Large intestine (tissue), 3 donors: ENCODE data around the gene ARHGEF26. TPM values are rescaled to one million over a fixed set of nuclear protein-coding genes. Genes with fewer than 3 reads are reported as not detected.

Source experiments
- DNase-seq, 2 donors: peaks; one replicate each; pipeline versions ENCODE4 v3.0.0 to v3.0.0-alpha.2; 2013
- H3K27ac ChIP-seq: one replicate; pipeline ENCODE4 v1.5.1; 2013; ENCODE audit warnings: low read length
- H3K27me3 ChIP-seq: 2 replicates; pipeline ENCODE4 v1.6.1; 2013; ENCODE audit warnings: low read length; ENCODE audit not compliant: control insufficient read depth, insufficient read depth
- H3K36me3 ChIP-seq: 2 replicates; pipeline ENCODE4 v1.6.1; 2013; ENCODE audit warnings: low read length; ENCODE audit not compliant: control insufficient read depth, insufficient read depth
- H3K4me1 ChIP-seq: one replicate; pipeline ENCODE4 v1.6.1; 2013; ENCODE audit warnings: low read length; ENCODE audit not compliant: control insufficient read depth, insufficient read depth
- H3K4me3 ChIP-seq: one replicate; pipeline ENCODE4 v1.5.1; 2013; ENCODE audit warnings: low read length
- H3K9me3 ChIP-seq: one replicate; pipeline ENCODE4 v1.6.1; 2013; ENCODE audit warnings: mild to moderate bottlenecking, low read depth, low read length, moderate library complexity; ENCODE audit not compliant: control insufficient read depth
- WGBS: methylation state at CpG from one replicate; pipeline ENCODE4 v1.1.5; 2013; ENCODE audit warnings: low lambda C conversion rate; ENCODE audit not compliant: insufficient coverage; 5-methylcytosine and 5-hydroxymethylcytosine counted together
- polyA plus RNA-seq: library from polyadenylated mRNA; unstranded; fragments of 120-200 nt; gene quantifications from one replicate; pipeline ENCODE4 v1.2.1, GENCODE V29; 2013

The ARHGEF26 gene
- polyA plus RNA-seq, 1 donor: 12.6 TPM

- H3K36me3 ChIP-seq: no peaks in the 10 kb centered on the region
- WGBS: no CpG with 5 or more reads among the region's 3 CpGs
- no peaks in the 10 kb centered on the region for H3K9me3 ChIP-seq
- no peak overlapping the region for H3K27ac ChIP-seq
- H3K4me1 ChIP-seq: no peaks in the 10 kb centered on the region
- H3K4me3 ChIP-seq: no peak overlapping the region
- H3K27me3 ChIP-seq: no peaks in the 10 kb centered on the region
- DNase-seq: no peak
Measured at GRCh38 chr3:154112146-154112852, 8.9 kb upstream of the ARHGEF26 start.

- WGBS: no CpG with 5 or more reads among the region's 5 CpGs
- H3K27ac ChIP-seq: no peak overlapping the region
- no peak overlapping the region for H3K4me3 ChIP-seq
- no peaks in the 10 kb centered on the region for H3K9me3 ChIP-seq
- DNase-seq: no peak
- H3K4me1 ChIP-seq: no peaks in the 10 kb centered on the region
- no peaks in the 10 kb centered on the region for H3K36me3 ChIP-seq
- no peaks in the 10 kb centered on the region for H3K27me3 ChIP-seq
Measured at GRCh38 chr3:154113609-154114008, 7.6 kb upstream of the ARHGEF26 start.

- H3K27ac ChIP-seq: no peak overlapping the region
- no peak overlapping the region for H3K4me3 ChIP-seq
- no peaks in the 10 kb centered on the region for H3K27me3 ChIP-seq
- 100% methylated on average over 1 of the region's 2 CpGs for WGBS
- H3K4me1 ChIP-seq: no peaks in the 10 kb centered on the region
- DNase-seq: no peak
- H3K36me3 ChIP-seq: no peaks in the 10 kb centered on the region
- H3K9me3 ChIP-seq: no peaks in the 10 kb centered on the region
Measured at GRCh38 chr3:154115332-154115731, 5.9 kb upstream of the ARHGEF26 start.

GRCh38 chr3:154119951-154120350 lies 1.2 kb upstream of the ARHGEF26 start:
- H3K36me3 ChIP-seq: no peaks in the 10 kb centered on the region
- no CpG with 5 or more reads among the region's 2 CpGs for WGBS
- no peak overlapping the region for H3K4me3 ChIP-seq
- peaks cover 2% of the 10 kb centered on the region for H3K27me3 ChIP-seq
- H3K4me1 ChIP-seq: peaks cover 7% of the 10 kb centered on the region
- no peaks in the 10 kb centered on the region for H3K9me3 ChIP-seq
- no peak for DNase-seq
- H3K27ac ChIP-seq: no peak overlapping the region

- H3K36me3 ChIP-seq: no peaks in the 10 kb centered on the region
- H3K9me3 ChIP-seq: no peaks in the 10 kb centered on the region
- H3K27ac ChIP-seq: peak overlapping the region; percentile 7
- DNase-seq: peak in 1 of 2 donors; percentile 30
- H3K4me3 ChIP-seq: peak overlapping the region; percentile 86
- WGBS: no CpG with 5 or more reads among the region's 76 CpGs
- peaks cover 11% of the 10 kb centered on the region for H3K4me1 ChIP-seq
- peaks cover 2% of the 10 kb centered on the region for H3K27me3 ChIP-seq
Measured at GRCh38 chr3:154121701-154122551, 736 bp downstream of the ARHGEF26 start.

GRCh38 chr3:154122552-154122911 lies 1.3 kb downstream of the ARHGEF26 start:
- Histone ChIP-seq H3K9me3 (no peaks in the 10 kb centered on the region), H3K27me3 (peaks cover 2% of the 10 kb centered on the region), H3K4me3 (peak overlapping the region; percentile 86), H3K4me1 (peaks cover 11% of the 10 kb centered on the region), H3K27ac (no peak overlapping the region), H3K36me3 (no peaks in the 10 kb centered on the region)
- no peak for DNase-seq
- WGBS: no CpG with 5 or more reads among the region's 18 CpGs

- H3K36me3 ChIP-seq: no peaks in the 10 kb centered on the region
- no peaks in the 10 kb centered on the region for H3K9me3 ChIP-seq
- peaks cover 2% of the 10 kb centered on the region for H3K27me3 ChIP-seq
- no peak overlapping the region for H3K27ac ChIP-seq
- DNase-seq: peak in 1 of 2 donors; percentile 46
- peak overlapping the region; percentile 86 for H3K4me3 ChIP-seq
- peaks cover 11% of the 10 kb centered on the region for H3K4me1 ChIP-seq
- 0% methylated on average over 1 of the region's 12 CpGs for WGBS
Measured at GRCh38 chr3:154122912-154123559, 1.8 kb downstream of the ARHGEF26 start.

GRCh38 chr3:154123906-154124305 lies 2.7 kb downstream of the ARHGEF26 start:
- Histone ChIP-seq H3K27ac (no peak overlapping the region), H3K4me3 (peak overlapping the region; percentile 86), H3K4me1 (peaks cover 11% of the 10 kb centered on the region), H3K9me3 (no peaks in the 10 kb centered on the region), H3K27me3 (peaks cover 2% of the 10 kb centered on the region), H3K36me3 (no peaks in the 10 kb centered on the region)
- 48% methylated on average over 2 of the region's 3 CpGs for WGBS
- DNase-seq: no peak

- peaks cover 16% of the 10 kb centered on the region for H3K4me1 ChIP-seq
- peaks cover 2% of the 10 kb centered on the region for H3K27me3 ChIP-seq
- H3K27ac ChIP-seq: no peak overlapping the region
- WGBS: 20% methylated on average over 1 of the region's 2 CpGs
- DNase-seq: peak in 1 of 2 donors; percentile 43
- H3K4me3 ChIP-seq: no peak overlapping the region
- no peaks in the 10 kb centered on the region for H3K9me3 ChIP-seq
- no peaks in the 10 kb centered on the region for H3K36me3 ChIP-seq
Measured at GRCh38 chr3:154125378-154126030, 4.3 kb downstream of the ARHGEF26 start.

- Histone ChIP-seq H3K9me3 (no peaks in the 10 kb centered on the region), H3K27ac (no peak overlapping the region), H3K27me3 (peaks cover 2% of the 10 kb centered on the region), H3K4me3 (no peak overlapping the region), H3K4me1 (peaks cover 16% of the 10 kb centered on the region), H3K36me3 (no peaks in the 10 kb centered on the region)
- 100% methylated on average over 1 of the region's 2 CpGs for WGBS
- DNase-seq: no peak
Measured at GRCh38 chr3:154126651-154127050, 5.5 kb downstream of the ARHGEF26 start.
